ENCODE results near the gene LCTL. TPM values are rescaled to one million over a fixed set of nuclear protein-coding genes. Genes with fewer than 3 reads are reported as not detected.

The LCTL gene
- total RNA-seq, 1 donor from 2014 or later = 12.8 TPM

DNA sequence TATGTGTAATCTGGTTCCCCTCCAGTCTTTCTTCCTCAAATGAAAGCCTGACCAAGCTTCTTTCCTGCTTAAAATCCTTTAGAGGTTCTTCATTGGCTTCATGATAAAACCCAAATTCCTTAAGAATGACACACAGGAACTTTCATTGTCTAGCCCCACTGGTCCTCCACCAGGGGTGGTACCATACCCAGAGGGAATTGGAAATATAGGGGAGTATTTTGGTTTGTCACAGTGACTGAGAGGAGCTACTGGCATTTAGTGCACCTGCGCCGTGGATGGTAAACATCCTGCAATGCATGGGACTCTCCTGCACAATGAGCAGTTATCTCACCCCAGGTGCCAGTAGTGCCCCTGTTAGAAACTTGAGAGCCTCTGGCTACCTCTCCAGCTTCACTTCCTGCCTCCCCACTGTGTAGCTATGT lies 49.9 kb downstream of the LCTL start:
- Histone ChIP-seq H3K27ac (ENCODE audit: low read depth, low read length) (no peak overlapping the region), H3K4me2 (ENCODE audit: low read length) (peak overlapping the region; percentile 39), H3K27me3 (ENCODE audit: insufficient read depth, low read length) (no peaks in the 10 kb centered on the region), H3K36me3 (ENCODE audit: insufficient read depth, low read length) (peaks cover 11% of the 10 kb centered on the region), H3K4me1 (ENCODE audit: insufficient read depth, low read length) (peaks cover 9% of the 10 kb centered on the region), H3K9me3 (ENCODE audit: insufficient read depth, low read depth, low read length) (no peaks in the 10 kb centered on the region), H4K20me1 (ENCODE audit: insufficient read depth, low read length) (no peaks in the 10 kb centered on the region), H3K9ac (ENCODE audit: low read length) (no peak overlapping the region), H3K4me3 (ENCODE audit: insufficient read depth, low read depth, low read length) (no peak overlapping the region), H3K79me2 (ENCODE audit: insufficient read depth, low read length) (no peaks in the 10 kb centered on the region), H2AFZ (ENCODE audit: low read depth, low read length) (no peak overlapping the region)
- FAIRE-seq = no peak
- H3K27me3 Mint-ChIP-seq (ENCODE audit: low read depth, unreplicated experiment) = no peaks in the 10 kb centered on the region
- H3K9me3 Mint-ChIP-seq (ENCODE audit: unreplicated experiment) = no peaks in the 10 kb centered on the region
- H3K4me3 Mint-ChIP-seq (ENCODE audit: unreplicated experiment) = no peak overlapping the region
- peaks cover 6% of the 10 kb centered on the region for H3K4me1 Mint-ChIP-seq (ENCODE audit: low read depth, unreplicated experiment)
- no peak overlapping the region for H3K27ac Mint-ChIP-seq (ENCODE audit: unreplicated experiment)
- H3K36me3 Mint-ChIP-seq (ENCODE audit: low read depth, unreplicated experiment) = no peaks in the 10 kb centered on the region
- TF ChIP-seq EZH2 (IDR thresholded peaks at IDR 0.05; ENCODE audit: insufficient read depth, low read length) = no peak
- TF ChIP-seq, protein P1, sequence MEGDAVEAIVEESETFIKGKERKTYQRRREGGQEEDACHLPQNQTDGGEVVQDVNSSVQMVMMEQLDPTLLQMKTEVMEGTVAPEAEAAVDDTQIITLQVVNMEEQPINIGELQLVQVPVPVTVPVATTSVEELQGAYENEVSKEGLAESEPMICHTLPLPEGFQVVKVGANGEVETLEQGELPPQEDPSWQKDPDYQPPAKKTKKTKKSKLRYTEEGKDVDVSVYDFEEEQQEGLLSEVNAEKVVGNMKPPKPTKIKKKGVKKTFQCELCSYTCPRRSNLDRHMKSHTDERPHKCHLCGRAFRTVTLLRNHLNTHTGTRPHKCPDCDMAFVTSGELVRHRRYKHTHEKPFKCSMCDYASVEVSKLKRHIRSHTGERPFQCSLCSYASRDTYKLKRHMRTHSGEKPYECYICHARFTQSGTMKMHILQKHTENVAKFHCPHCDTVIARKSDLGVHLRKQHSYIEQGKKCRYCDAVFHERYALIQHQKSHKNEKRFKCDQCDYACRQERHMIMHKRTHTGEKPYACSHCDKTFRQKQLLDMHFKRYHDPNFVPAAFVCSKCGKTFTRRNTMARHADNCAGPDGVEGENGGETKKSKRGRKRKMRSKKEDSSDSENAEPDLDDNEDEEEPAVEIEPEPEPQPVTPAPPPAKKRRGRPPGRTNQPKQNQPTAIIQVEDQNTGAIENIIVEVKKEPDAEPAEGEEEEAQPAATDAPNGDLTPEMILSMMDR (IDR thresholded peaks at IDR 0.05; ENCODE audit: insufficient read depth, low read depth, low read length) = no peak
- no peak for DNase-seq (ENCODE audit: low read depth)

DNA sequence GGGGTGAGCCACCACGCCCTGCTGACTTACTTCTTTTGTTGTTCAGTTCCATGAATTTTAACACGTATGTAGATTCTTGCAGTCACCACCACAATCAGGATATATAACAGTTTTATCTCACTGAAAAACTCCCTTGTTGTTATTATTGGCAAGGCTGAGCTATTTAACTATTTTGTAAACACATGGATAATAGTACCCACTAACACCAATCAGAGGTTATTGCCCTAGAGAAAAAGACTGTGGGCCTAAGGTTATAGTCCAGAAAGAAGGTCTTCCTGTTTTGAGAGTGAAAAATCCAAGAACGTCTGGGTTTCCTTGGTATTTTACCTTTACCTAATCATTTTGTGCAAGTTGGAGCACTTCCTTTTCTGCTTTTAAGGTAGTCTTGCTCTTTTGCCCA lies 51.2 kb downstream of the LCTL start:
- H3K4me1 Mint-ChIP-seq (ENCODE audit: low read depth, unreplicated experiment) = peaks cover 6% of the 10 kb centered on the region
- no peak overlapping the region for H3K4me3 Mint-ChIP-seq (ENCODE audit: unreplicated experiment)
- Histone ChIP-seq H3K79me2 (ENCODE audit: insufficient read depth, low read length) (no peaks in the 10 kb centered on the region), H2AFZ (ENCODE audit: low read depth, low read length) (no peak overlapping the region), H3K9ac (ENCODE audit: low read length) (no peak overlapping the region), H4K20me1 (ENCODE audit: insufficient read depth, low read length) (no peaks in the 10 kb centered on the region), H3K9me3 (ENCODE audit: insufficient read depth, low read depth, low read length) (no peaks in the 10 kb centered on the region), H3K27me3 (ENCODE audit: insufficient read depth, low read length) (no peaks in the 10 kb centered on the region), H3K36me3 (ENCODE audit: insufficient read depth, low read length) (peaks cover 15% of the 10 kb centered on the region), H3K4me1 (ENCODE audit: insufficient read depth, low read length) (peaks cover 9% of the 10 kb centered on the region), H3K27ac (ENCODE audit: low read depth, low read length) (no peak overlapping the region), H3K4me3 (ENCODE audit: insufficient read depth, low read depth, low read length) (no peak overlapping the region), H3K4me2 (ENCODE audit: low read length) (no peak overlapping the region)
- H3K9me3 Mint-ChIP-seq (ENCODE audit: unreplicated experiment) = no peaks in the 10 kb centered on the region
- H3K36me3 Mint-ChIP-seq (ENCODE audit: low read depth, unreplicated experiment) = no peaks in the 10 kb centered on the region
- no peak overlapping the region for H3K27ac Mint-ChIP-seq (ENCODE audit: unreplicated experiment)
- FAIRE-seq (no peak), DNase-seq (ENCODE audit: low read depth) (no peak)
- TF ChIP-seq, protein P1 (IDR thresholded peaks at IDR 0.05; ENCODE audit: insufficient read depth, low read depth, low read length) = no peak
- TF ChIP-seq EZH2 (IDR thresholded peaks at IDR 0.05; ENCODE audit: insufficient read depth, low read length) = no peak
- no peaks in the 10 kb centered on the region for H3K27me3 Mint-ChIP-seq (ENCODE audit: low read depth, unreplicated experiment)

DNA sequence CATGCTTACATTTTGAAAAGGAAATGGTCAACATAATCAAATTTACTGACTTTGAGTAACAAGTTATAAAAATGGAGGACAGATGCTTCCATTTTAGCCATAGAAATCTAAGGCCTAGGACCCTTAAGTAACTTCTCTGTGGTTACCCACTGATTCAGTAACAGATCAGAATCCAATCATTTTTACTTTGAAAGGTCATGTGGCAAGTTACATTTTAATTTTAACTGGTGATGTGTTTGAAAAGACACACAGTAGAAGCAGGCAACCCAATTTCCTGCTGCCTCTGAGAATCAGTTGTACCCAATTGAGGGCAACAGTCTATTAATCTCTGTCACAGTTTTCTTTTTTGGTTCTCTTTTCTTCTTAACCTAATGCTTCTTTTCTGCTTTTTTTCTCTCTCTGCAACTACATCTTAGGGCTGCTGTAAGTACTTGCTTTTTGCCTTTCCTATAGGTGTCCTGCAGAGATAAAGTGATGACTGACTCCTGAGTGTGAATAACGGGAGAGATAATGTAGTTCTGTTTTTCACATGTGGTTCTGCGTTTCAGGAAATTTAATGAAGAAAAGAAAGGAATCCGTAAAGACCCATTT lies 57.4 kb downstream of the LCTL start:
- Mint-ChIP-seq H3K4me1 (ENCODE audit: low read depth, unreplicated experiment) (peaks cover 2% of the 10 kb centered on the region), H3K4me3 (ENCODE audit: unreplicated experiment) (no peak overlapping the region), H3K27ac (ENCODE audit: unreplicated experiment) (no peak overlapping the region), H3K36me3 (ENCODE audit: low read depth, unreplicated experiment) (no peaks in the 10 kb centered on the region), H3K27me3 (ENCODE audit: low read depth, unreplicated experiment) (no peaks in the 10 kb centered on the region), H3K9me3 (ENCODE audit: unreplicated experiment) (no peaks in the 10 kb centered on the region)
- FAIRE-seq (no peak), DNase-seq (ENCODE audit: low read depth) (no peak)
- H3K4me1 ChIP-seq (ENCODE audit: insufficient read depth, low read length) = peaks cover 3% of the 10 kb centered on the region
- no peak for TF ChIP-seq EZH2 (IDR thresholded peaks at IDR 0.05; ENCODE audit: insufficient read depth, low read length)
- TF ChIP-seq, protein P1 (IDR thresholded peaks at IDR 0.05; ENCODE audit: insufficient read depth, low read depth, low read length) = no peak
- H3K27me3 ChIP-seq (ENCODE audit: insufficient read depth, low read length) = no peaks in the 10 kb centered on the region
- H3K27ac ChIP-seq (ENCODE audit: low read depth, low read length) = no peak overlapping the region
- no peak overlapping the region for H3K4me3 ChIP-seq (ENCODE audit: insufficient read depth, low read depth, low read length)
- H3K79me2 ChIP-seq (ENCODE audit: insufficient read depth, low read length) = peaks cover 52% of the 10 kb centered on the region
- H3K36me3 ChIP-seq (ENCODE audit: insufficient read depth, low read length) = peaks cover 6% of the 10 kb centered on the region
- no peak overlapping the region for H3K4me2 ChIP-seq (ENCODE audit: low read length)
- H3K9ac ChIP-seq (ENCODE audit: low read length) = no peak overlapping the region
- peaks cover 10% of the 10 kb centered on the region for H4K20me1 ChIP-seq (ENCODE audit: insufficient read depth, low read length)
- no peaks in the 10 kb centered on the region for H3K9me3 ChIP-seq (ENCODE audit: insufficient read depth, low read depth, low read length)
- H2AFZ ChIP-seq (ENCODE audit: low read depth, low read length) = no peak overlapping the region
